SK-N-SH treated with all-trans-retinoic acid at 6 μM for 48 hours (cell line): ENCODE results near the gene METTL3.

Experiments
- ATAC-seq: fragments of 200-7000 bp; cut with Tn5 transposase; 3 replicates; pipeline ENCODE4 v1.9.1; 2020; ENCODE audit warnings: mild to moderate bottlenecking, moderate library complexity
- ARNTL ChIP-seq: fragments of 450-650 bp; formaldehyde crosslinking; IDR thresholded peaks from 2 replicates; pipeline ENCODE4 v1.5.0; 2020; ENCODE audit warnings: low read depth, mild to moderate bottlenecking, moderate library complexity, borderline replicate concordance
- BACH2 ChIP-seq: fragments of 250-450 bp; sonication (Bioruptor Pico); IDR thresholded peaks from 2 replicates; pipeline ENCODE4 v1.9.0; 2021; ENCODE audit warnings: mild to moderate bottlenecking, borderline replicate concordance
- CSDC2 ChIP-seq: fragments of 250-450 bp; sonication (Bioruptor Pico); IDR thresholded peaks from 2 replicates; pipeline ENCODE4 v1.5.0; 2020; ENCODE audit warnings: mild to moderate bottlenecking, moderate library complexity
- ESRRG ChIP-seq: fragments of 250-450 bp; sonication (Bioruptor Pico); IDR thresholded peaks from 2 replicates; pipeline ENCODE4 v1.6.1; 2021; ENCODE audit warnings: mild to moderate bottlenecking
- GLIS3 ChIP-seq: fragments of 250-450 bp; sonication (Bioruptor Pico); IDR thresholded peaks from 2 replicates; pipeline ENCODE4 v1.5.0; 2020; ENCODE audit warnings: mild to moderate bottlenecking, moderate library complexity
- ISL1 ChIP-seq: fragments of 250-450 bp; sonication (Bioruptor Pico); IDR thresholded peaks from 2 replicates; pipeline ENCODE4 v2.1.2; 2022; ENCODE audit warnings: mild to moderate bottlenecking, moderate library complexity
- PPARA ChIP-seq: fragments of 250-450 bp; sonication (Bioruptor Pico); IDR thresholded peaks from 2 replicates; pipeline ENCODE4 v1.5.0; 2020; ENCODE audit warnings: mild to moderate bottlenecking, borderline replicate concordance
- SNAI2 ChIP-seq: fragments of 250-450 bp; sonication (Bioruptor Pico); IDR thresholded peaks from 2 replicates; pipeline ENCODE4 v1.5.0; 2020; ENCODE audit warnings: mild to moderate bottlenecking, moderate library complexity
- TOX ChIP-seq: fragments of 250-450 bp; sonication (Bioruptor Pico); IDR thresholded peaks from 2 replicates; pipeline ENCODE4 v1.8.0; 2021; ENCODE audit warnings: mild to moderate bottlenecking, moderate library complexity, borderline replicate concordance
- ZC3H10 ChIP-seq: fragments of 250-450 bp; sonication (Bioruptor Pico); IDR thresholded peaks from 2 replicates; pipeline ENCODE4 v1.5.1; 2021; ENCODE audit warnings: mild to moderate bottlenecking, moderate library complexity
- ZFP3 ChIP-seq: fragments of 250-450 bp; sonication (Bioruptor Pico); IDR thresholded peaks from 2 replicates; pipeline ENCODE4 v1.5.0; 2020; ENCODE audit warnings: mild to moderate bottlenecking, moderate library complexity
- ZFP30 ChIP-seq: fragments of 450-650 bp; formaldehyde crosslinking; IDR thresholded peaks from 2 replicates; pipeline ENCODE4 v1.5.0; 2022; ENCODE audit warnings: mild to moderate bottlenecking, moderate library complexity
- ZNF565 ChIP-seq: fragments of 450-650 bp; formaldehyde crosslinking; conservative IDR thresholded peaks from 2 replicates; pipeline ENCODE4 v1.5.0; 2020; ENCODE audit warnings: low read depth, mild to moderate bottlenecking, moderate library complexity
- ZNF70 ChIP-seq: fragments of 450-650 bp; formaldehyde crosslinking; IDR thresholded peaks from 2 replicates; pipeline ENCODE4 v1.5.0; 2020; ENCODE audit warnings: mild to moderate bottlenecking, moderate library complexity
- ZNF8 ChIP-seq: fragments of 450-650 bp; formaldehyde crosslinking; IDR thresholded peaks from 2 replicates; pipeline ENCODE4 v1.5.0; 2020; ENCODE audit warnings: mild to moderate bottlenecking, moderate library complexity
- TF ChIP-seq, protein P1 (sequence below): fragments of 250-450 bp; sonication (Bioruptor Pico); IDR thresholded peaks from 2 replicates; pipeline ENCODE4 v1.5.1; 2020; ENCODE audit warnings: low read depth, mild to moderate bottlenecking, moderate library complexity
- TF ChIP-seq, protein P2 (sequence below): fragments of 250-450 bp; sonication (Bioruptor Pico); IDR thresholded peaks from 2 replicates; pipeline ENCODE4 v1.8.0; 2021; ENCODE audit warnings: low read depth, mild to moderate bottlenecking, moderate library complexity, borderline replicate concordance
- TF ChIP-seq, protein P3 (sequence below): fragments of 250-450 bp; sonication (Bioruptor Pico); IDR thresholded peaks from 2 replicates; pipeline ENCODE4 v1.5.0; 2020; ENCODE audit warnings: mild to moderate bottlenecking, moderate library complexity
- TF ChIP-seq, protein P4 (sequence below): fragments of 250-450 bp; sonication (Bioruptor Pico); IDR thresholded peaks from 2 replicates; pipeline ENCODE4 v1.5.1; 2021; ENCODE audit warnings: mild to moderate bottlenecking, moderate library complexity
- TF ChIP-seq, protein P5 (sequence below): fragments of 250-450 bp; sonication (Bioruptor Pico); IDR thresholded peaks from 2 replicates; pipeline ENCODE4 v1.8.0; 2020; ENCODE audit warnings: mild to moderate bottlenecking, moderate library complexity, borderline replicate concordance

Gene METTL3

DNA sequence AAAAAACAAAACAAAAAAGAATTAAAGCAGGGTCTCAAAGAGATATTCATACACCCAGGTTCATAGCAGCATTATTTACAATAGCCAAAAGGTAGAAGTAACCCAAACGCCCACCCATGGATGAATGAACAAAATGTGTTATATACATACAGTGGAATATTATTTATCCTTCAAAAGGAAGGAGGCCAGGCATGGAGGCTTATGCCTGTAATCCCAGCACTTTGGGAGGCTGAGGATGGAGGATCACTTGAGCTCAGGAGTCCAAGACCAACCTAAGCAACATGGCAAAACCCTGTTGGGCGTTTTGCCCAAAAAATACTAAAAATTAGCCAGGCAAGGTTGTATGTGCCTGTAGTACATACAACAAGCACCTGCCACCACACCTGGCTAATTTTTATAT, 4.6 kb downstream of the METTL3 start:
- TF ChIP-seq, protein P1, sequence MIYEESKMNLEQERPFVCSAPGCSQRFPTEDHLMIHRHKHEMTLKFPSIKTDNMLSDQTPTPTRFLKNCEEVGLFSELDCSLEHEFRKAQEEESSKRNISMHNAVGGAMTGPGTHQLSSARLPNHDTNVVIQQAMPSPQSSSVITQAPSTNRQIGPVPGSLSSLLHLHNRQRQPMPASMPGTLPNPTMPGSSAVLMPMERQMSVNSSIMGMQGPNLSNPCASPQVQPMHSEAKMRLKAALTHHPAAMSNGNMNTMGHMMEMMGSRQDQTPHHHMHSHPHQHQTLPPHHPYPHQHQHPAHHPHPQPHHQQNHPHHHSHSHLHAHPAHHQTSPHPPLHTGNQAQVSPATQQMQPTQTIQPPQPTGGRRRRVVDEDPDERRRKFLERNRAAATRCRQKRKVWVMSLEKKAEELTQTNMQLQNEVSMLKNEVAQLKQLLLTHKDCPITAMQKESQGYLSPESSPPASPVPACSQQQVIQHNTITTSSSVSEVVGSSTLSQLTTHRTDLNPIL (CRISPR knock-in tag) = no peak
- no peak for TF ChIP-seq SNAI2 (CRISPR knock-in tag)
- no peak for TF ChIP-seq PPARA (CRISPR knock-in tag)
- no peak for TF ChIP-seq TOX (CRISPR knock-in tag)
- TF ChIP-seq, protein P2, sequence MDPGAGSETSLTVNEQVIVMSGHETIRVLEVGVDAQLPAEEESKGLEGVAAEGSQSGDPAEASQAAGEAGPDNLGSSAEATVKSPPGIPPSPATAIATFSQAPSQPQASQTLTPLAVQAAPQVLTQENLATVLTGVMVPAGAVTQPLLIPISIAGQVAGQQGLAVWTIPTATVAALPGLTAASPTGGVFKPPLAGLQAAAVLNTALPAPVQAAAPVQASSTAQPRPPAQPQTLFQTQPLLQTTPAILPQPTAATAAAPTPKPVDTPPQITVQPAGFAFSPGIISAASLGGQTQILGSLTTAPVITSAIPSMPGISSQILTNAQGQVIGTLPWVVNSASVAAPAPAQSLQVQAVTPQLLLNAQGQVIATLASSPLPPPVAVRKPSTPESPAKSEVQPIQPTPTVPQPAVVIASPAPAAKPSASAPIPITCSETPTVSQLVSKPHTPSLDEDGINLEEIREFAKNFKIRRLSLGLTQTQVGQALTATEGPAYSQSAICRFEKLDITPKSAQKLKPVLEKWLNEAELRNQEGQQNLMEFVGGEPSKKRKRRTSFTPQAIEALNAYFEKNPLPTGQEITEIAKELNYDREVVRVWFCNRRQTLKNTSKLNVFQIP = no peak
- TF ChIP-seq CSDC2 (CRISPR knock-in tag) = no peak
- TF ChIP-seq ZNF565 (CRISPR knock-in tag) = no peak
- TF ChIP-seq ESRRG (CRISPR knock-in tag) = no peak
- TF ChIP-seq ZFP30 (CRISPR knock-in tag) = no peak
- TF ChIP-seq ZNF70 = no peak
- TF ChIP-seq, protein P3, sequence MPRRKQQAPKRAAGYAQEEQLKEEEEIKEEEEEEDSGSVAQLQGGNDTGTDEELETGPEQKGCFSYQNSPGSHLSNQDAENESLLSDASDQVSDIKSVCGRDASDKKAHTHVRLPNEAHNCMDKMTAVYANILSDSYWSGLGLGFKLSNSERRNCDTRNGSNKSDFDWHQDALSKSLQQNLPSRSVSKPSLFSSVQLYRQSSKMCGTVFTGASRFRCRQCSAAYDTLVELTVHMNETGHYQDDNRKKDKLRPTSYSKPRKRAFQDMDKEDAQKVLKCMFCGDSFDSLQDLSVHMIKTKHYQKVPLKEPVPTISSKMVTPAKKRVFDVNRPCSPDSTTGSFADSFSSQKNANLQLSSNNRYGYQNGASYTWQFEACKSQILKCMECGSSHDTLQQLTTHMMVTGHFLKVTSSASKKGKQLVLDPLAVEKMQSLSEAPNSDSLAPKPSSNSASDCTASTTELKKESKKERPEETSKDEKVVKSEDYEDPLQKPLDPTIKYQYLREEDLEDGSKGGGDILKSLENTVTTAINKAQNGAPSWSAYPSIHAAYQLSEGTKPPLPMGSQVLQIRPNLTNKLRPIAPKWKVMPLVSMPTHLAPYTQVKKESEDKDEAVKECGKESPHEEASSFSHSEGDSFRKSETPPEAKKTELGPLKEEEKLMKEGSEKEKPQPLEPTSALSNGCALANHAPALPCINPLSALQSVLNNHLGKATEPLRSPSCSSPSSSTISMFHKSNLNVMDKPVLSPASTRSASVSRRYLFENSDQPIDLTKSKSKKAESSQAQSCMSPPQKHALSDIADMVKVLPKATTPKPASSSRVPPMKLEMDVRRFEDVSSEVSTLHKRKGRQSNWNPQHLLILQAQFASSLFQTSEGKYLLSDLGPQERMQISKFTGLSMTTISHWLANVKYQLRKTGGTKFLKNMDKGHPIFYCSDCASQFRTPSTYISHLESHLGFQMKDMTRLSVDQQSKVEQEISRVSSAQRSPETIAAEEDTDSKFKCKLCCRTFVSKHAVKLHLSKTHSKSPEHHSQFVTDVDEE (CRISPR knock-in tag) = no peak
- no peak for TF ChIP-seq ZFP3 (CRISPR knock-in tag)
- TF ChIP-seq ZNF8 = no peak
- ATAC-seq = no peak

DNA sequence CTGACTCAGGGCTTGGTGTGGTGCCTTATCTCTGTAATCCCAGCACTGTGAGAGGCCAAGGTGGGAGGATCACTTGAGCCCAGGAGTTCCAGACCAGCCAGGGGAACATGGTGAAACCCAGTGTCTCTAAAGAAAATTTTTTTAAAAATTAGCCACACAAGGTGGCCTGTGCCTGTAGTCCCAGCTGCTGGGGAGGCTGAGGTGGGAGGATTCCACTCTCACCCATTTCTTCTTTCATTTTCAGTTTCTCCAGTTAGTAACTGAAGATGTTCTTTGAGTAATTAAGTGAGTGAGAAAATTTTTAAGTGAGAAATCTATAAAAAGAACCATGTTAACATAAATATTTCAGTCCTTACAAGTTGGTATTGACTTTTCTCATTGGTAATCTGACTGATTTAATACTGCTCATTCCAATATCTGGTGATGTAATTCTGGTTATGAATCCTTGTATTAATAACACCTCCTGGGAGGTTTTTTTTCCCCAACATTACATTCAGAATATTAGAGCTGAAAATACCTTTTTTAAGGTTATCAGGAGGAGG, 6.1 kb downstream of the METTL3 start:
- ATAC-seq = no peak
- TF ChIP-seq BACH2 (no peak), ZC3H10 (CRISPR knock-in tag) (no peak), ZNF565 (CRISPR knock-in tag) (no peak), ZNF70 (no peak), CSDC2 (CRISPR knock-in tag) (no peak), ZFP30 (CRISPR knock-in tag) (no peak), GLIS3 (no peak), ESRRG (CRISPR knock-in tag) (no peak)
- TF ChIP-seq, protein P1 (CRISPR knock-in tag) = no peak
- TF ChIP-seq, protein P4, sequence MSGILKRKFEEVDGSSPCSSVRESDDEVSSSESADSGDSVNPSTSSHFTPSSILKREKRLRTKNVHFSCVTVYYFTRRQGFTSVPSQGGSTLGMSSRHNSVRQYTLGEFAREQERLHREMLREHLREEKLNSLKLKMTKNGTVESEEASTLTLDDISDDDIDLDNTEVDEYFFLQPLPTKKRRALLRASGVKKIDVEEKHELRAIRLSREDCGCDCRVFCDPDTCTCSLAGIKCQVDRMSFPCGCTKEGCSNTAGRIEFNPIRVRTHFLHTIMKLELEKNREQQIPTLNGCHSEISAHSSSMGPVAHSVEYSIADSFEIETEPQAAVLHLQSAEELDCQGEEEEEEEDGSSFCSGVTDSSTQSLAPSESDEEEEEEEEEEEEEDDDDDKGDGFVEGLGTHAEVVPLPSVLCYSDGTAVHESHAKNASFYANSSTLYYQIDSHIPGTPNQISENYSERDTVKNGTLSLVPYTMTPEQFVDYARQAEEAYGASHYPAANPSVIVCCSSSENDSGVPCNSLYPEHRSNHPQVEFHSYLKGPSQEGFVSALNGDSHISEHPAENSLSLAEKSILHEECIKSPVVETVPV (CRISPR knock-in tag) = no peak
- TF ChIP-seq, protein P5, sequence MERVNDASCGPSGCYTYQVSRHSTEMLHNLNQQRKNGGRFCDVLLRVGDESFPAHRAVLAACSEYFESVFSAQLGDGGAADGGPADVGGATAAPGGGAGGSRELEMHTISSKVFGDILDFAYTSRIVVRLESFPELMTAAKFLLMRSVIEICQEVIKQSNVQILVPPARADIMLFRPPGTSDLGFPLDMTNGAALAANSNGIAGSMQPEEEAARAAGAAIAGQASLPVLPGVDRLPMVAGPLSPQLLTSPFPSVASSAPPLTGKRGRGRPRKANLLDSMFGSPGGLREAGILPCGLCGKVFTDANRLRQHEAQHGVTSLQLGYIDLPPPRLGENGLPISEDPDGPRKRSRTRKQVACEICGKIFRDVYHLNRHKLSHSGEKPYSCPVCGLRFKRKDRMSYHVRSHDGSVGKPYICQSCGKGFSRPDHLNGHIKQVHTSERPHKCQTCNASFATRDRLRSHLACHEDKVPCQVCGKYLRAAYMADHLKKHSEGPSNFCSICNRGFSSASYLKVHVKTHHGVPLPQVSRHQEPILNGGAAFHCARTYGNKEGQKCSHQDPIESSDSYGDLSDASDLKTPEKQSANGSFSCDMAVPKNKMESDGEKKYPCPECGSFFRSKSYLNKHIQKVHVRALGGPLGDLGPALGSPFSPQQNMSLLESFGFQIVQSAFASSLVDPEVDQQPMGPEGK (CRISPR knock-in tag) = no peak

DNA sequence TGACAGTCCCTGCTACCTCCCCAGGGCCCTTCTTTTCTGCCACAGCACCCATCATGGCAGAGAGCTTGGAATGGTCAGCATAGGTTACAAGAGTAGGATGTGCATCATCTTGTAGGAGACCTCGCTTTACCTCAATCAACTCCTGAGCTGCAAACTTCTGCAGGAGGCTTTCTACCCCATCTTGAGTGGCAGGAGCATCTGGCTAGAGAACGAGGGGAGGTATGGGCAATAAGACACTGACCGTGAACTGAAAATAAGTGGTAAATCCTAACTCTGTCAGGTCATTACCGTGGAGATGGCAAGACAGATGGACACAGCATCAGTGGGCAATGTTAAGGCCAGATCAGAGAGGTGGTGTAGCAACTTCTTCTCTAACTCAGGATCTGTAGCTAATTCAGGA, 7.8 kb downstream of the METTL3 start:
- no peak for ATAC-seq
- TF ChIP-seq ZNF565 (CRISPR knock-in tag) (no peak), ZFP30 (CRISPR knock-in tag) (no peak), TOX (CRISPR knock-in tag) (no peak), ZFP3 (CRISPR knock-in tag) (no peak), ZNF8 (no peak), ZNF70 (no peak), ARNTL (CRISPR knock-in tag) (no peak), ISL1 (CRISPR knock-in tag) (no peak), PPARA (CRISPR knock-in tag) (no peak), CSDC2 (CRISPR knock-in tag) (no peak), ZC3H10 (CRISPR knock-in tag) (no peak), ESRRG (CRISPR knock-in tag) (no peak)
- TF ChIP-seq, protein P4 (CRISPR knock-in tag) = no peak
- TF ChIP-seq, protein P1 (CRISPR knock-in tag) = no peak
- TF ChIP-seq, protein P5 (CRISPR knock-in tag) = no peak
